NOMO-1 (cell line): Measurements from ENCODE around the gene BATF2.
"Not testable (repeated sequence)": the region's sequence is repeated elsewhere in the genome, so short reads cannot be mapped to it uniquely, and the experiment has no call there.

Experiments used
- DNase-seq, 2 experiments: peaks; one replicate each; lab custom pipeline; 2025; ENCODE audit not compliant: unreplicated experiment in 2 of 2; lab: John Stamatoyannopoulos, UW

BATF2 gene

GRCh38 chr11:64996710-64997380 is at the start of gene BATF2:
TSS of gene BATF2 (minus strand) at chr11:64996971. CDS start at chr11:64996914, 57 bp downstream.
- peak; percentile 56 to 66 for DNase-seq

GRCh38 chr11:65045728-65046127 is 49.0 kb upstream of the BATF2 start:
- no peak for DNase-seq

GRCh38 chr11:65045061-65045460 is 48.3 kb upstream of the BATF2 start:
- no peak for DNase-seq

- peak; percentile 50 to 59 for DNase-seq
Observed at GRCh38 chr11:65043881-65044501, 47.2 kb upstream of the BATF2 start.

- DNase-seq = no peak
Observed at GRCh38 chr11:65042891-65043290, 46.1 kb upstream of the BATF2 start.

- DNase-seq = peak; percentile 97 to 98
Observed at GRCh38 chr11:65040847-65041622, 44.3 kb upstream of the BATF2 start, which contains the start of gene SAC3D1. TSS of gene SAC3D1 (plus strand) at chr11:65041210. CDS start at chr11:65041293, 83 bp downstream.

GRCh38 chr11:65040520-65040846 is 43.7 kb upstream of the BATF2 start:
- DNase-seq = no peak

GRCh38 chr11:65036931-65037330 is 40.2 kb upstream of the BATF2 start:
- DNase-seq = no peak

- DNase-seq = no peak
Observed at GRCh38 chr11:65035579-65035978, 38.8 kb upstream of the BATF2 start.

GRCh38 chr11:65034423-65034822 is 37.7 kb upstream of the BATF2 start:
- no peak for DNase-seq

GRCh38 chr11:65032216-65032615 is 35.4 kb upstream of the BATF2 start:
- no peak for DNase-seq

GRCh38 chr11:65027213-65028067 is 30.7 kb upstream of the BATF2 start, which contains the start of gene SNX15:
TSS of gene SNX15 (plus strand) at chr11:65027439. CDS start at chr11:65027538, 99 bp downstream.
- peak; percentile 98 for DNase-seq

GRCh38 chr11:65026810-65027209 is 30.0 kb upstream of the BATF2 start:
- no peak for DNase-seq

GRCh38 chr11:65023502-65023901 is 26.7 kb upstream of the BATF2 start:
- DNase-seq = not testable (repeated sequence)

GRCh38 chr11:65021509-65021908 is 24.7 kb upstream of the BATF2 start:
- DNase-seq = no peak

- no peak for DNase-seq
Observed at GRCh38 chr11:65021003-65021402, 24.2 kb upstream of the BATF2 start.

- DNase-seq = no peak
Observed at GRCh38 chr11:65019824-65020223, 23.1 kb upstream of the BATF2 start.

- no peak for DNase-seq
Observed at GRCh38 chr11:65017937-65018336, 21.2 kb upstream of the BATF2 start.

- DNase-seq = no peak
Observed at GRCh38 chr11:65016705-65017104, 19.9 kb upstream of the BATF2 start.

- no peak for DNase-seq
Observed at GRCh38 chr11:65014726-65015227, 18.0 kb upstream of the BATF2 start.
